SK-N-SH (cell line): Measurements from ENCODE around the gene SOX21. TPM values are rescaled to one million over a fixed set of nuclear protein-coding genes. Genes with fewer than 3 reads are reported as not detected.

ENCODE experiments used
- CTCF ChIA-PET: fragments of 300-600, 350-600 bp; formaldehyde crosslinking; extraction: SDS; loops from one replicate; lab custom pipeline; 2021; lab: Yijun Ruan, JAX
- POLR2A ChIA-PET: fragments of 350-600 bp; sonication (Branson Sonifier 250); formaldehyde crosslinking; extraction: SDS; loops from one replicate; lab custom pipeline; 2020; ENCODE audit warnings: antibody characterized with exemption, inconsistent platforms; lab: Yijun Ruan, JAX
- DNase-seq: peaks from one replicate; pipeline ENCODE4 v3.0.0; 2012
- H2AFZ ChIP-seq: fragments of 200-600 bp; sonication (generic); 2 replicates; pipeline ENCODE4 v1.8.1; 2016; ENCODE audit warnings: antibody characterized with exemption, mild to moderate bottlenecking, low read depth
- H3F3A ChIP-seq: fragments of 200-600 bp; sonication (generic); replicated peaks from 2 replicates; pipeline ENCODE3; 2016; ENCODE audit warnings: antibody characterized with exemption, mild to moderate bottlenecking; ENCODE audit not compliant: insufficient read depth
- H3K27ac ChIP-seq, 2 experiments: fragments of 200-500 bp in 1 of 2; fragments of 200-600 bp in 1 of 2; sonication (Bioruptor generic) in 1 of 2; sonication (generic), shearing (Covaris generic) in 1 of 2; 2 replicates each; pipeline versions ENCODE4 v1.5.1 to v1.6.1; 2014 to 2016; ENCODE audit warnings: low read depth in 2 of 2, inconsistent platforms in 1 of 2, low read length in 1 of 2, mild to moderate bottlenecking in 1 of 2, mixed read lengths in 1 of 2
- H3K27me3 ChIP-seq: fragments of 200-600 bp; sonication (generic), shearing (Covaris generic); 2 replicates; pipeline ENCODE4 v1.6.1; 2016; ENCODE audit warnings: mixed run types; ENCODE audit not compliant: insufficient read depth
- H3K36me3 ChIP-seq, 2 experiments: fragments of 200-500 bp in 1 of 2; fragments of 200-600 bp in 1 of 2; sonication (Bioruptor generic) in 1 of 2; sonication (generic) in 1 of 2; replicated peaks in 1 of 2; 2 replicates each; pipeline versions ENCODE3 to v1.5.1; 2014 to 2016; ENCODE audit warnings: low read length in 1 of 2, mild to moderate bottlenecking in 1 of 2; ENCODE audit not compliant: insufficient read depth in 2 of 2, control insufficient read depth in 1 of 2
- H3K4me1 ChIP-seq, 2 experiments: fragments of 200-500 bp in 1 of 2; fragments of 200-600 bp in 1 of 2; sonication (Bioruptor generic) in 1 of 2; sonication (generic), shearing (Covaris generic) in 1 of 2; 2 replicates each; pipeline versions ENCODE4 v1.5.1 to v1.6.1; 2014 to 2016; ENCODE audit warnings: low read depth in 1 of 2, low read length in 1 of 2, mixed run types in 1 of 2; ENCODE audit not compliant: insufficient read depth in 2 of 2, control insufficient read depth in 1 of 2
- H3K4me2 ChIP-seq: fragments of 200-600 bp; sonication (generic), shearing (Covaris generic); 2 replicates; pipeline ENCODE4 v1.6.1; 2017; ENCODE audit warnings: mixed run types
- H3K4me3 ChIP-seq, 2 experiments: fragments of 200-500 bp in 1 of 2; fragments of 200-600 bp in 1 of 2; sonication (Bioruptor generic) in 1 of 2; sonication (generic), shearing (Covaris generic) in 1 of 2; 2 replicates each; pipeline versions ENCODE4 v1.5.1 to v1.8.1; 2014 to 2016; ENCODE audit warnings: low read depth in 2 of 2, inconsistent platforms in 1 of 2, low read length in 1 of 2, mild to moderate bottlenecking in 1 of 2, mixed read lengths in 1 of 2, moderate library complexity in 1 of 2
- H3K79me2 ChIP-seq: fragments of 200-600 bp; sonication (generic); 2 replicates; pipeline ENCODE4 v1.8.1; 2017; ENCODE audit warnings: mild to moderate bottlenecking; ENCODE audit not compliant: insufficient read depth
- H3K9ac ChIP-seq: fragments of 200-600 bp; sonication (generic); 2 replicates; pipeline ENCODE4 v1.6.1; 2017; ENCODE audit warnings: mixed run types
- H3K9me2 ChIP-seq: fragments of 200-600 bp; sonication (generic); 2 replicates; pipeline ENCODE4 v1.6.1; 2017; ENCODE audit warnings: mixed run types
- H3K9me3 ChIP-seq: fragments of 200-600 bp; sonication (generic); 2 replicates; pipeline ENCODE4 v1.6.1; 2017; ENCODE audit warnings: mixed run types, mild to moderate bottlenecking, moderate library complexity
- H4K20me1 ChIP-seq: fragments of 200-600 bp; sonication (generic); 2 replicates; pipeline ENCODE4 v1.6.1; 2017; ENCODE audit warnings: mild to moderate bottlenecking, mixed run types; ENCODE audit not compliant: insufficient read depth
- CTCF ChIP-seq: fragments of 200-600 bp; sonication (generic); IDR thresholded peaks from 2 replicates; pipeline ENCODE4 v1.6.1; 2017; ENCODE audit warnings: antibody characterized with exemption, mild to moderate bottlenecking, moderate library complexity
- EP300 ChIP-seq, 2 experiments: IDR thresholded peaks; 2 replicates each; pipeline versions ENCODE4 v1.4.0 to v1.6.1; 2012; ENCODE audit warnings: borderline replicate concordance in 1 of 2, low read depth in 1 of 2, low read length in 1 of 2
- EZH2phosphoT487 ChIP-seq: fragments of 200-600 bp; sonication (generic); IDR thresholded peaks from 2 replicates; pipeline ENCODE4 v1.6.1; 2017; ENCODE audit warnings: low read depth, mixed run types, mild to moderate bottlenecking, antibody characterized with exemption, moderate library complexity, borderline replicate concordance
- FOXJ3 ChIP-seq: sonication (generic); formaldehyde crosslinking; IDR thresholded peaks from 2 replicates; pipeline ENCODE4 v1.5.1; 2020; ENCODE audit warnings: mild to moderate bottlenecking, missing genetic modification reagents
- NRF1 ChIP-seq: IDR thresholded peaks from 2 replicates; pipeline ENCODE4 v1.6.1; 2012; ENCODE audit warnings: low read depth, mild to moderate bottlenecking, low read length
- RAD21 ChIP-seq: IDR thresholded peaks from 2 replicates; pipeline ENCODE4 v1.6.1; 2012; ENCODE audit warnings: mild to moderate bottlenecking, low read length
- RCOR1 ChIP-seq: fragments of 150-350 bp; IDR thresholded peaks from 2 replicates; pipeline ENCODE4 v1.6.1; 2017; ENCODE audit warnings: antibody characterized with exemption, low read length
- REST ChIP-seq: IDR thresholded peaks from 2 replicates; pipeline ENCODE4 v1.6.1; 2012; ENCODE audit warnings: mild to moderate bottlenecking, low read depth, low read length, moderate library complexity
- RFX5 ChIP-seq: IDR thresholded peaks from 2 replicates; pipeline ENCODE4 v1.6.1; 2012; ENCODE audit warnings: mild to moderate bottlenecking, improper control_type of control experiment, low read length
- SIN3A ChIP-seq: IDR thresholded peaks from 2 replicates; pipeline ENCODE4 v1.6.1; 2012; ENCODE audit warnings: low read depth, mild to moderate bottlenecking, low read length, moderate library complexity, borderline replicate concordance
- SMC3 ChIP-seq: IDR thresholded peaks from 2 replicates; pipeline ENCODE4 v1.6.1; 2012; ENCODE audit warnings: low read depth, low read length, improper control_type of control experiment
- TAF1 ChIP-seq: IDR thresholded peaks from 2 replicates; pipeline ENCODE4 v1.6.1; 2012; ENCODE audit warnings: low read depth, mild to moderate bottlenecking, low read length, moderate library complexity, borderline replicate concordance
- TEAD4 ChIP-seq: IDR thresholded peaks from 2 replicates; pipeline ENCODE4 v1.4.0; 2012; ENCODE audit warnings: mild to moderate bottlenecking, borderline replicate concordance; ENCODE audit not compliant: insufficient read depth
- USF1 ChIP-seq: IDR thresholded peaks from 2 replicates; pipeline ENCODE4 v1.4.0; 2012; ENCODE audit warnings: low read depth, borderline replicate concordance
- YY1 ChIP-seq: IDR thresholded peaks from 2 replicates; pipeline ENCODE4 v1.4.0; 2012; ENCODE audit warnings: low read depth, mild to moderate bottlenecking
- ZBTB33 ChIP-seq: IDR thresholded peaks from 2 replicates; pipeline ENCODE4 v1.4.0; 2012; ENCODE audit warnings: low read depth, borderline replicate concordance
- WGBS: methylation state at CpG from one replicate; pipeline ENCODE4 v1.1.6; 2017; ENCODE audit warnings: low lambda C conversion rate; 5-methylcytosine and 5-hydroxymethylcytosine counted together
- polyA plus RNA-seq, 3 experiments: library from polyadenylated mRNA; depleted of rRNA; stranded (reverse); fragments of >200 nt; gene quantifications; 2 replicates each; pipeline ENCODE4 v1.2.3, GENCODE V29; 2012

SOX21 gene
- polyA plus RNA-seq, 1 of the 3 experiments (the other 2 are of a cell fraction) = not detected

GRCh38 chr13:94706843-94707399 lies 5.4 kb downstream of the SOX21 start (continued):
- TF ChIP-seq CTCF (no peak), TAF1 (no peak), RAD21 (no peak)

GRCh38 chr13:94706101-94706842 lies 6.1 kb downstream of the SOX21 start:
- Histone ChIP-seq H3K4me3 (no peak overlapping the region), H3K36me3 (no peaks in the 10 kb centered on the region), H3K9me2 (no peaks in the 10 kb centered on the region), H3K27me3 (peaks cover 99% of the 10 kb centered on the region), H3K79me2 (no peaks in the 10 kb centered on the region), H4K20me1 (no peaks in the 10 kb centered on the region), H3K9me3 (no peaks in the 10 kb centered on the region), H3K4me1 (peaks cover 0 to 7% of the 10 kb centered on the region in 2 experiments; a peak in 1 of 4 replicates), H3K27ac (no peak overlapping the region), H3K9ac (no peak overlapping the region), H3F3A (no peaks in the 10 kb centered on the region), H2AFZ (no peak overlapping the region), H3K4me2 (no peak overlapping the region)
- no peak for DNase-seq
- ChIA-PET CTCF (interaction anchor here (0.7 to 1.4 kb wide), 5 partner anchors 9 to 86 kb away, joined by 3 to 7 read pairs (median 3); no protein-coding TSS in a partner anchor), POLR2A (no interaction called here)
- WGBS = 14% methylated on average over 16 of the region's 16 CpGs
- TF ChIP-seq USF1 (no peak), SMC3 (no peak), TEAD4 (no peak), RCOR1 (no peak), REST (no peak), RFX5 (no peak), EP300 (IDR thresholded peaks at IDR 0.05; ENCODE audit: borderline replicate concordance in 1 of 2, low read depth in 1 of 2, low read length in 1 of 2) (no peak), ZBTB33 (no peak), RAD21 (no peak), SIN3A (no peak), YY1 (no peak), EZH2phosphoT487 (no peak), FOXJ3 (no peak), NRF1 (no peak)
